Measurements from ENCODE around the gene OR10W1. TPM values are rescaled to one million over a fixed set of nuclear protein-coding genes. Genes with fewer than 3 reads are reported as not detected.

Gene OR10W1
- total RNA-seq, 3 donors from 2014 or later (not counting 1 experiment from before 2014, with no cell fraction given) = not detected

DNA sequence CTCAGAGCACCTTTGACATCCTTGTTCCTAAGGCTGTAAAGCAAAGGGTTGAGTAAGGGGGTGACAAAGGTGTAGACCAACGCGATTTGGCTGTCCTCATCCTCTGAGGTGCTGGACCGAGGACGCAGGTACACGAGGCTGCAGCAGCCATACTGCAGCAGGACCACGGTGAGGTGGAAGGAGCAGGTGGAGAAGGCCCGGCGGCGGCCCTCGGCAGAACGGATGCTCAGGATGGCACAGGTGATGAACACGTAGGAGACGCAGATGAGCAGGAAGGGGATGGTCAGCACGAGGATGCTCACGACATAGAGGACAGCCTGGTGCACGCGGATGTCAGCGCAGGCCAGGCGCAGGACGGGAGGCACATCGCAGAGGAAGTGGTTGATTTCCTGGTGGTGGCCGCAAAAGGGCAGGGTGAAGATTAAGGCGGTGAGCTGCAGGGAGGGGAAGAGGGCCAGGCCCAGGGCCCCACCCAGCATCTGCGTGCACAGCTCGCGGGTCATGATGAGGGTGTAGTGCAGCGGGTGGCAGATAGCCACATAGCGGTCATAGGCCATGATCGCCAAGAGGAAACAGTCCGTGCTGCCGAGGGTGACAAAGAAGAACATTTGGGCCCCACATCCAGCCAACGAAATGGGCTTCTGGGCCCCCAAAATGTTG is 40.0 kb downstream of the OR10W1 start:
- ATAC-seq (no peak), DNase-seq (no peak)
- no peaks in the 10 kb centered on the region for H3K27me3 ChIP-seq (ENCODE audit: control insufficient read depth, insufficient read depth, low read length)
- intact Hi-C loops (cut with micrococcal nuclease) = no loop called here
- H3K4me1 ChIP-seq (ENCODE audit: control insufficient read depth, insufficient read depth, low read length) = no peaks in the 10 kb centered on the region
- Mint-ChIP-seq H3K27me3 (ENCODE audit: low read depth in 2 of 2) (peaks cover 0 to 3% of the 10 kb centered on the region in 2 donors), H3K27ac (no peak overlapping the region), H3K36me3 (no peaks in the 10 kb centered on the region), H3K4me1 (no peaks in the 10 kb centered on the region), H3K4me3 (no peak overlapping the region), H3K9me3 (peaks cover 0 to 5% of the 10 kb centered on the region in 2 donors)
- H3K9me3 ChIP-seq (ENCODE audit: control insufficient read depth, insufficient read depth, low read length) = no peaks in the 10 kb centered on the region
- WGBS (ENCODE audit: insufficient coverage) = 91% methylated on average over 32 of the region's 32 CpGs
- no peak overlapping the region for H3K4me3 ChIP-seq (ENCODE audit: low read length)
- H3K27ac ChIP-seq (ENCODE audit: low read length) = no peak overlapping the region
- TF ChIP-seq, protein P1, sequence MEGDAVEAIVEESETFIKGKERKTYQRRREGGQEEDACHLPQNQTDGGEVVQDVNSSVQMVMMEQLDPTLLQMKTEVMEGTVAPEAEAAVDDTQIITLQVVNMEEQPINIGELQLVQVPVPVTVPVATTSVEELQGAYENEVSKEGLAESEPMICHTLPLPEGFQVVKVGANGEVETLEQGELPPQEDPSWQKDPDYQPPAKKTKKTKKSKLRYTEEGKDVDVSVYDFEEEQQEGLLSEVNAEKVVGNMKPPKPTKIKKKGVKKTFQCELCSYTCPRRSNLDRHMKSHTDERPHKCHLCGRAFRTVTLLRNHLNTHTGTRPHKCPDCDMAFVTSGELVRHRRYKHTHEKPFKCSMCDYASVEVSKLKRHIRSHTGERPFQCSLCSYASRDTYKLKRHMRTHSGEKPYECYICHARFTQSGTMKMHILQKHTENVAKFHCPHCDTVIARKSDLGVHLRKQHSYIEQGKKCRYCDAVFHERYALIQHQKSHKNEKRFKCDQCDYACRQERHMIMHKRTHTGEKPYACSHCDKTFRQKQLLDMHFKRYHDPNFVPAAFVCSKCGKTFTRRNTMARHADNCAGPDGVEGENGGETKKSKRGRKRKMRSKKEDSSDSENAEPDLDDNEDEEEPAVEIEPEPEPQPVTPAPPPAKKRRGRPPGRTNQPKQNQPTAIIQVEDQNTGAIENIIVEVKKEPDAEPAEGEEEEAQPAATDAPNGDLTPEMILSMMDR (IDR thresholded peaks at IDR 0.05) = no peak
- H3K36me3 ChIP-seq (ENCODE audit: control insufficient read depth, insufficient read depth, low read length) = no peaks in the 10 kb centered on the region

DNA sequence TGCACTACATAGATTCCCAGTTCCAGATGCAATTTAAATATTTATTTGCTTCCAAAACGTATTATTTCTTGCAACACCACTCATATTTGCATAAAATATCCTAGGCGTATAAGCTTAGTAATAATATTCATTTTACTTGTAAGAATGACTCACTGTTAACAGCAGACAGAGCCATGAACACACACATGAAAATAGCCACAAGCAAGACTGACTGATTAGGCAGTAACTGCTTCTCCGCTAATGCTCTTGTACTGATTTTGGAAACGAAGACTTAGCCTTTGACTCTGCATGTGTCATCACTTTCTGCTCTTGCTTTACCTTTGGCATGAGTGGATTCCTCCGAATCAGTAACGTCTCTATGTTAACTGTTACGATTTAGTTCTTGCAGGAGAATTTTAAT is 45.3 kb downstream of the OR10W1 start:
- Histone ChIP-seq H3K27ac (ENCODE audit: low read length) (no peak overlapping the region), H3K4me3 (ENCODE audit: low read length) (no peak overlapping the region), H3K4me1 (ENCODE audit: control insufficient read depth, insufficient read depth, low read length) (no peaks in the 10 kb centered on the region), H3K27me3 (ENCODE audit: control insufficient read depth, insufficient read depth, low read length) (no peaks in the 10 kb centered on the region), H3K36me3 (ENCODE audit: control insufficient read depth, insufficient read depth, low read length) (no peaks in the 10 kb centered on the region), H3K9me3 (ENCODE audit: control insufficient read depth, insufficient read depth, low read length) (no peaks in the 10 kb centered on the region)
- Mint-ChIP-seq H3K27ac (no peak overlapping the region), H3K9me3 (no peaks in the 10 kb centered on the region), H3K27me3 (ENCODE audit: low read depth in 2 of 2) (no peaks in the 10 kb centered on the region), H3K36me3 (no peaks in the 10 kb centered on the region), H3K4me1 (no peaks in the 10 kb centered on the region), H3K4me3 (no peak overlapping the region)
- DNase-seq = no peak
- ATAC-seq = no peak
- TF ChIP-seq, protein P1 (IDR thresholded peaks at IDR 0.05) = no peak
- intact Hi-C loops (cut with micrococcal nuclease) = no loop called here
- WGBS (ENCODE audit: insufficient coverage) = 77% methylated on average over 4 of the region's 7 CpGs

Other genes starting within 250 kb of the OR10W1 start
- gene OR9Q1, start 244.4 kb downstream of the OR10W1 start, total RNA-seq = not detected
- not detected for gene OR6Q1, start 237.3 kb downstream of the OR10W1 start, total RNA-seq
- not detected for gene OR9I1, start 142.7 kb downstream of the OR10W1 start, total RNA-seq
- not detected for gene OR9Q2, start 79.2 kb downstream of the OR10W1 start, total RNA-seq
- not detected for gene OR1S2, start 64.1 kb downstream of the OR10W1 start, total RNA-seq
- not detected for gene OR1S1, start 55.5 kb downstream of the OR10W1 start, total RNA-seq
- not detected for gene OR10Q1, start 39.3 kb downstream of the OR10W1 start, total RNA-seq
- gene OR5B17, start 90.8 kb upstream of the OR10W1 start, total RNA-seq = not detected
- not detected for gene OR5B3, start 138.6 kb upstream of the OR10W1 start, total RNA-seq
- gene OR5B2, start 159.9 kb upstream of the OR10W1 start, total RNA-seq = not detected
- gene OR5B12, start 174.0 kb upstream of the OR10W1 start, total RNA-seq = not detected
- under 1 TPM in 2 of 3 donors, not detected in 1; 0.28 to 0.55 TPM for gene OR5B21, start 239.8 kb upstream of the OR10W1 start, total RNA-seq